Mesenchymal stem cell (in vitro differentiated cells and primary cell): Measurements from ENCODE around the gene KTN1.

Experiments
- DNase-seq: peaks from one replicate; pipeline ENCODE4 v3.0.0-alpha.2; 2013
- H2AFZ ChIP-seq: one replicate; pipeline ENCODE4 v1.6.1; 2013; ENCODE audit warnings: low read depth, mild to moderate bottlenecking, control low read depth, inconsistent platforms, low read length, moderate library complexity
- H2AK5ac ChIP-seq: 2 replicates; pipeline ENCODE4 v1.6.1; 2013; ENCODE audit warnings: low read length, moderate library complexity, mild to moderate bottlenecking, inconsistent platforms; ENCODE audit not compliant: severe bottlenecking
- H2BK120ac ChIP-seq: one replicate; pipeline ENCODE4 v1.6.1; 2013; ENCODE audit warnings: low read depth, mild to moderate bottlenecking, inconsistent platforms, low read length, moderate library complexity
- H2BK12ac ChIP-seq, 2 experiments: one replicate each; pipeline ENCODE4 v1.6.1; 2013; ENCODE audit warnings: inconsistent platforms in 2 of 2, low read length in 2 of 2, mild to moderate bottlenecking in 2 of 2, moderate library complexity in 2 of 2, control low read depth in 1 of 2
- H2BK15ac ChIP-seq: one replicate; pipeline ENCODE4 v1.6.1; 2013; ENCODE audit warnings: mild to moderate bottlenecking, low read depth, inconsistent platforms; ENCODE audit not compliant: poor library complexity, severe bottlenecking
- H2BK5ac ChIP-seq: 2 replicates; pipeline ENCODE4 v1.6.1; 2013; ENCODE audit warnings: low read depth, mild to moderate bottlenecking, low read length, control low read depth, inconsistent platforms; ENCODE audit not compliant: poor library complexity, severe bottlenecking
- H3K14ac ChIP-seq, 2 experiments: one replicate each; pipeline ENCODE4 v1.6.1; 2013; ENCODE audit warnings: inconsistent platforms in 2 of 2, low read length in 2 of 2, control low read depth in 1 of 2, mild to moderate bottlenecking in 1 of 2, moderate library complexity in 1 of 2
- H3K18ac ChIP-seq, 2 experiments: one replicate each; pipeline ENCODE4 v1.6.1; 2013; ENCODE audit warnings: inconsistent platforms in 2 of 2, low read length in 2 of 2, control low read depth in 1 of 2, low read depth in 1 of 2, mild to moderate bottlenecking in 1 of 2
- H3K23ac ChIP-seq, 2 experiments: one replicate each; pipeline ENCODE4 v1.6.1; 2013; ENCODE audit warnings: inconsistent platforms in 2 of 2, low read length in 2 of 2, mild to moderate bottlenecking in 2 of 2, moderate library complexity in 2 of 2, control low read depth in 1 of 2
- H3K27ac ChIP-seq: 2 replicates; pipeline ENCODE4 v1.5.1; 2013; ENCODE audit warnings: mild to moderate bottlenecking, moderate library complexity, low read length, control low read depth, inconsistent platforms; ENCODE audit not compliant: poor library complexity, severe bottlenecking
- H3K27me3 ChIP-seq, 2 experiments: 2 replicates each; pipeline versions ENCODE4 v1.6.1 to v1.7.0; 2013; ENCODE audit warnings: low read length in 2 of 2, mild to moderate bottlenecking in 2 of 2, moderate library complexity in 2 of 2, control low read depth in 1 of 2, inconsistent platforms in 1 of 2; ENCODE audit not compliant: control insufficient read depth in 1 of 2, insufficient read depth in 1 of 2
- H3K36me3 ChIP-seq, 2 experiments: 2 replicates each; pipeline versions ENCODE4 v1.6.1 to v1.7.0; 2013; ENCODE audit warnings: low read length in 2 of 2, control low read depth in 1 of 2, inconsistent platforms in 1 of 2, low read depth in 1 of 2, mild to moderate bottlenecking in 1 of 2; ENCODE audit not compliant: insufficient read depth in 2 of 2, control insufficient read depth in 1 of 2
- H3K4ac ChIP-seq, 2 experiments: one replicate each; pipeline ENCODE4 v1.6.1; 2013; ENCODE audit warnings: inconsistent platforms in 2 of 2, low read length in 2 of 2, mild to moderate bottlenecking in 2 of 2, moderate library complexity in 2 of 2, control low read depth in 1 of 2, low read depth in 1 of 2
- H3K4me1 ChIP-seq: 2 replicates; pipeline ENCODE4 v1.6.1; 2013; ENCODE audit warnings: low read depth, low read length, control low read depth; ENCODE audit not compliant: control insufficient read depth, insufficient read depth
- H3K4me2 ChIP-seq: 2 replicates; pipeline ENCODE4 v1.6.1; 2013; ENCODE audit warnings: low read length, mild to moderate bottlenecking, inconsistent platforms; ENCODE audit not compliant: poor library complexity, severe bottlenecking
- H3K4me3 ChIP-seq, 2 experiments: 2 replicates each; pipeline versions ENCODE4 v1.5.1 to v1.7.0; 2013; ENCODE audit warnings: low read length in 2 of 2, mild to moderate bottlenecking in 2 of 2, control low read depth in 1 of 2, low read depth in 1 of 2; ENCODE audit not compliant: insufficient read depth in 1 of 2
- H3K79me1 ChIP-seq: replicated peaks from 2 replicates; pipeline ENCODE4 v1.6.1; 2013; ENCODE audit warnings: mild to moderate bottlenecking, control low read depth, low read length, inconsistent platforms; ENCODE audit not compliant: poor library complexity, severe bottlenecking
- H3K9ac ChIP-seq: 2 replicates; pipeline ENCODE4 v1.7.0; 2013; ENCODE audit warnings: mild to moderate bottlenecking, low read length, moderate library complexity
- H3K9me3 ChIP-seq: 2 replicates; pipeline ENCODE4 v1.7.0; 2013; ENCODE audit warnings: mild to moderate bottlenecking, low read length; ENCODE audit not compliant: control insufficient read depth
- H4K8ac ChIP-seq: one replicate; pipeline ENCODE4 v1.6.1; 2013; ENCODE audit warnings: inconsistent platforms, mild to moderate bottlenecking, low read length, moderate library complexity
- H4K91ac ChIP-seq: one replicate; pipeline ENCODE4 v1.6.1; 2013; ENCODE audit warnings: mild to moderate bottlenecking, low read length, inconsistent platforms
- WGBS: methylation state at CpG from one replicate; pipeline ENCODE4 v1.1.7; 2013; ENCODE audit warnings: mixed read lengths; 5-methylcytosine and 5-hydroxymethylcytosine counted together

Gene KTN1

GRCh38 chr14:55626131-55626530, 46.1 kb downstream of the KTN1 start:
- DNase-seq: no peak
- Histone ChIP-seq H2BK120ac (no peak overlapping the region), H3K27me3 (no peaks in the 10 kb centered on the region), H2BK15ac (no peak overlapping the region), H3K9ac (peak overlapping the region; percentile 49), H3K14ac (no peak overlapping the region), H2BK5ac (no peak overlapping the region), H2BK12ac (no peak overlapping the region), H3K4me2 (no peak overlapping the region), H3K4ac (no peak overlapping the region), H3K4me1 (no peaks in the 10 kb centered on the region), H3K23ac (no peak overlapping the region), H4K91ac (no peak overlapping the region), H3K79me1 (peaks cover 19% of the 10 kb centered on the region), H3K4me3 (no peak overlapping the region), H3K36me3 (peaks cover 6 to 76% of the 10 kb centered on the region in 2 experiments), H3K9me3 (no peaks in the 10 kb centered on the region), H3K18ac (no peak overlapping the region), H4K8ac (no peak overlapping the region), H3K27ac (no peak overlapping the region), H2AK5ac (no peak overlapping the region), H2AFZ (no peak overlapping the region)
- WGBS: 100% methylated on average over 2 of the region's 4 CpGs

GRCh38 chr14:55628426-55628825, 48.4 kb downstream of the KTN1 start:
- peaks cover 6 to 76% of the 10 kb centered on the region in 2 experiments for H3K36me3 ChIP-seq
- H2BK15ac ChIP-seq: no peak overlapping the region
- H4K8ac ChIP-seq: no peak overlapping the region
- H2BK120ac ChIP-seq: no peak overlapping the region
- H3K79me1 ChIP-seq: peaks cover 18% of the 10 kb centered on the region
- no peaks in the 10 kb centered on the region for H3K9me3 ChIP-seq
- no peaks in the 10 kb centered on the region for H3K4me1 ChIP-seq
- no peak overlapping the region for H2AK5ac ChIP-seq
- no peak overlapping the region for H3K23ac ChIP-seq
- no peak overlapping the region for H3K14ac ChIP-seq
- no peak overlapping the region for H2BK5ac ChIP-seq
- no peak for DNase-seq
- H4K91ac ChIP-seq: no peak overlapping the region
- H3K18ac ChIP-seq: no peak overlapping the region
- H3K27me3 ChIP-seq: no peaks in the 10 kb centered on the region
- no peak overlapping the region for H3K4me3 ChIP-seq
- no peak overlapping the region for H2AFZ ChIP-seq
- no peak overlapping the region for H3K9ac ChIP-seq
- H3K4ac ChIP-seq: no peak overlapping the region
- no peak overlapping the region for H2BK12ac ChIP-seq
- no peak overlapping the region for H3K4me2 ChIP-seq
- no peak overlapping the region for H3K27ac ChIP-seq

GRCh38 chr14:55638665-55639064, 58.7 kb downstream of the KTN1 start:
- Histone ChIP-seq H4K8ac (no peak overlapping the region), H3K79me1 (peaks cover 11% of the 10 kb centered on the region), H3K4ac (no peak overlapping the region), H2BK5ac (no peak overlapping the region), H3K14ac (no peak overlapping the region), H3K4me3 (no peak overlapping the region), H3K9ac (peak overlapping the region; percentile 77), H3K27ac (no peak overlapping the region), H3K9me3 (no peaks in the 10 kb centered on the region), H2BK12ac (no peak overlapping the region), H3K23ac (no peak overlapping the region), H4K91ac (no peak overlapping the region), H3K36me3 (peaks cover 3 to 99% of the 10 kb centered on the region in 2 experiments), H3K4me2 (no peak overlapping the region), H2BK15ac (no peak overlapping the region), H3K4me1 (peaks cover 1% of the 10 kb centered on the region), H3K27me3 (no peaks in the 10 kb centered on the region), H2AK5ac (no peak overlapping the region), H3K18ac (no peak overlapping the region), H2AFZ (no peak overlapping the region), H2BK120ac (no peak overlapping the region)
- DNase-seq: no peak
- no CpG with 5 or more reads among the region's 1 CpG for WGBS

- H3K27me3 ChIP-seq: no peaks in the 10 kb centered on the region
- DNase-seq: no peak
- no peak overlapping the region for H2BK12ac ChIP-seq
- H3K9me3 ChIP-seq: no peaks in the 10 kb centered on the region
- peaks cover 3 to 98% of the 10 kb centered on the region in 2 experiments for H3K36me3 ChIP-seq
- H3K4me3 ChIP-seq: no peak overlapping the region
- H2BK120ac ChIP-seq: no peak overlapping the region
- no peak overlapping the region for H2AFZ ChIP-seq
- no peak overlapping the region for H3K14ac ChIP-seq
- no peak overlapping the region for H3K27ac ChIP-seq
- H4K8ac ChIP-seq: no peak overlapping the region
- H3K4me2 ChIP-seq: no peak overlapping the region
- H2BK5ac ChIP-seq: no peak overlapping the region
- H3K18ac ChIP-seq: no peak overlapping the region
- no peak overlapping the region for H2AK5ac ChIP-seq
- H3K79me1 ChIP-seq: peaks cover 8% of the 10 kb centered on the region
- H3K4me1 ChIP-seq: peaks cover 1% of the 10 kb centered on the region
- no peak overlapping the region for H4K91ac ChIP-seq
- H3K4ac ChIP-seq: no peak overlapping the region
- H2BK15ac ChIP-seq: no peak overlapping the region
- no peak overlapping the region for H3K23ac ChIP-seq
- no peak overlapping the region for H3K9ac ChIP-seq
Measured at GRCh38 chr14:55641290-55641689, 61.3 kb downstream of the KTN1 start.
